ENCODE results near the gene COL9A2. TPM values are rescaled to one million over a fixed set of nuclear protein-coding genes. Genes with fewer than 3 reads are reported as not detected.

Gene COL9A2
- total RNA-seq, 1 donor from 2014 or later = 3.3 TPM

DNA sequence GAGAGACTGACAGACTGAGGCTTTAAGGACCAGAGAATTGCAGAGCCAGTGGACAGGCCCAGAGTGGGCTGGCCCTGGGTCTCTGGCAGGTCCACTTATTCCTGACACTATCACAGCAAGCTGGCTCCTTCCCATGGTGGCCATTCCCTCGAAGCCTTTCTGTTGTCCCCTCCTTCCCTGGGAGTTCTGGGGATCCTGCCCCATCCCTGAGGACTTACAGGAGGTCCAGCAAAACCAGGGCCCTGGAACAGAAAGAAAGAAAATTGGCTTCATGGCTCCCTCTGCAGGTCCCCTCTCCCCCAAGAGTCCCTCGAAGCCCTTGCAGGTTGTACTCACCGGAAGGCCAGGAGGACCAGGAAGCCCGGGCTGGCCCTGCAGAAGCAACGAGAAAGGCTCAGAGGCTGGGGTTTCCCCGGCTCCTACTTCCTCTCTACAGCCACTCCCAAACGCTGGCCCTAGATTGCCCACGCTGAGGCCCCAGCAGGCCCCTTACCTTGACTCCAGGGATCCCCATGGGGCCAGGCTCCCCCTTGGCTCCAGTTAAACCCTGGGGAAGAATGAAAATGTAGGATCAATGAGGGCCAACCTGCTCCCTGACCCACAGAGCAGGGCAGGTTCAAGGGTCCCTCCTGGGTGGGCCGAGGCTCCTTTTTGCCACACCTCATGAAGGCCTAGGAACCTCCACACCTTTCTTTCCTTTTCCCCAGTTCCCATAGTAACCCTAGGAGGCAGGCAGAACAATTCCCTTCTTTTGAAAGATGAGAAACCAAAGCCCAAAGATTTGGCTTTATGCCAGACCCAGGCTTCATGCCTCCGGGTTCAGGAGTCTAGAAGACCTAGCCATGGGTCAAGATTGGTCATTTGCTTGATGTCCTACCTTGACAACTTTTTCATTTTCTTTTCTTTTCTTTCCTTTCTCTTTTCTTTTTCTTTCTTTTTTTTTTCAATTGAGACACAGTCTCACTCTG, 4.6 kb downstream of the COL9A2 start:
- no peak for DNase-seq
- Mint-ChIP-seq H3K27ac (ENCODE audit: unreplicated experiment) (no peak overlapping the region), H3K9me3 (ENCODE audit: unreplicated experiment) (no peaks in the 10 kb centered on the region), H3K4me3 (ENCODE audit: unreplicated experiment) (no peak overlapping the region), H3K36me3 (ENCODE audit: unreplicated experiment) (no peaks in the 10 kb centered on the region), H3K4me1 (ENCODE audit: low read depth, unreplicated experiment) (peaks cover 5% of the 10 kb centered on the region), H3K27me3 (ENCODE audit: unreplicated experiment) (peaks cover 13% of the 10 kb centered on the region)
- TF ChIP-seq, protein P1, sequence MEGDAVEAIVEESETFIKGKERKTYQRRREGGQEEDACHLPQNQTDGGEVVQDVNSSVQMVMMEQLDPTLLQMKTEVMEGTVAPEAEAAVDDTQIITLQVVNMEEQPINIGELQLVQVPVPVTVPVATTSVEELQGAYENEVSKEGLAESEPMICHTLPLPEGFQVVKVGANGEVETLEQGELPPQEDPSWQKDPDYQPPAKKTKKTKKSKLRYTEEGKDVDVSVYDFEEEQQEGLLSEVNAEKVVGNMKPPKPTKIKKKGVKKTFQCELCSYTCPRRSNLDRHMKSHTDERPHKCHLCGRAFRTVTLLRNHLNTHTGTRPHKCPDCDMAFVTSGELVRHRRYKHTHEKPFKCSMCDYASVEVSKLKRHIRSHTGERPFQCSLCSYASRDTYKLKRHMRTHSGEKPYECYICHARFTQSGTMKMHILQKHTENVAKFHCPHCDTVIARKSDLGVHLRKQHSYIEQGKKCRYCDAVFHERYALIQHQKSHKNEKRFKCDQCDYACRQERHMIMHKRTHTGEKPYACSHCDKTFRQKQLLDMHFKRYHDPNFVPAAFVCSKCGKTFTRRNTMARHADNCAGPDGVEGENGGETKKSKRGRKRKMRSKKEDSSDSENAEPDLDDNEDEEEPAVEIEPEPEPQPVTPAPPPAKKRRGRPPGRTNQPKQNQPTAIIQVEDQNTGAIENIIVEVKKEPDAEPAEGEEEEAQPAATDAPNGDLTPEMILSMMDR (IDR thresholded peaks at IDR 0.05; ENCODE audit: partially characterized antibody, unreplicated experiment) = no peak

DNA sequence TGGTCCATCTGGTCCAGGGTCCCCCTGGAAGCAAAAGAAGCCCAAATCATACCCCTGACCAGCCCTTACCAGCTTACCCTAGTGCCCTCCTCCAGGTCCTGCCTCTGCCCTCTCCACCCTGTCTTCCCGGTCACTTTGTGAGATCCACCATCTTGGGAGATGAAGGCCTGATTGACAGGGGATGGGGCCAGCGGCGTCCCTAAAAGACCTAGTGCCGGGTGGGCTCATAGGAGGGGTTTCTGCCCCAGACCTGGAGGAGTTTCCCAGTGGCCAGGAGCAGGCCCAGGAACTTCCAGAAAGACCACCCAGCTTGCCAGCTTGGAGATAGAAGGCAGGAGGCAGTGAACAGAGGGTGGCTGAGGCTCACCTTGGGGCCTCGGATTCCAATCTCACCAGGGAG, 5.4 kb downstream of the COL9A2 start:
- no peaks in the 10 kb centered on the region for H3K36me3 Mint-ChIP-seq (ENCODE audit: unreplicated experiment)
- no peaks in the 10 kb centered on the region for H3K9me3 Mint-ChIP-seq (ENCODE audit: unreplicated experiment)
- peaks cover 13% of the 10 kb centered on the region for H3K27me3 Mint-ChIP-seq (ENCODE audit: unreplicated experiment)
- H3K4me1 Mint-ChIP-seq (ENCODE audit: low read depth, unreplicated experiment) = peaks cover 5% of the 10 kb centered on the region
- H3K27ac Mint-ChIP-seq (ENCODE audit: unreplicated experiment) = no peak overlapping the region
- H3K4me3 Mint-ChIP-seq (ENCODE audit: unreplicated experiment) = no peak overlapping the region
- no peak for DNase-seq
- TF ChIP-seq, protein P1 (IDR thresholded peaks at IDR 0.05; ENCODE audit: partially characterized antibody, unreplicated experiment) = no peak

DNA sequence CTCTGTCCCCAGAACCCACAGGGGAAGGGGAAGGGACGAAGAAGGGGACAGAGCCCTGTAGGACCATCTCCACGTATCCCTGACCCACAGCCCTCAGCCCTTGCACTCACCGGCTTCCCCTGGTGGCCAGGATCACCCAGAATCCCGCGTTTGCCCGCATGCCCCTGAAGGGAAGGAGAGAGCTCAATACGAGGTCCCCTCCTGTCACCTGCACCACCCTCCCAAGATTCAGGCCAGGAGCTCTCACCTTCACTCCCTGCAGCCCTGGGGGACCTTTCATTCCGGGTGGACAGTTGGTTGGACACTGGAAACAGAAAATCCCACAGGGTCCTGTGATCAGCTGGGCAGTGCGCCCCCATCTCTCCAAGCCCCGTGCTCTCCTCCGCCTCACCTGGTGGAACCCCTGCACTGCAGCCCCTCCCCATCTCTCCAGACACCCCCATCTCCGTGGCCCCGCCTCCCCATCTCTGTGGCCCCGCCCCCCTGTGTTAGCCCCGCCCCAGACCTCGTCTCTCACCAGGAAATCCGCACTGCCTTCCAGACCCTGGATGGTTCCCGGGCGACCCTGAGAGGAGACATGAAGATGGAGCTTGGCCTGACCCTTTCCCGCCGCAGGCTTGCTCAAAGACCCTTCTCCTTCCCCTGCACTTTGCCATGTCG, 6.0 kb downstream of the COL9A2 start:
- DNase-seq = no peak
- no peak overlapping the region for H3K4me3 Mint-ChIP-seq (ENCODE audit: unreplicated experiment)
- H3K27me3 Mint-ChIP-seq (ENCODE audit: unreplicated experiment) = peaks cover 15% of the 10 kb centered on the region
- H3K9me3 Mint-ChIP-seq (ENCODE audit: unreplicated experiment) = no peaks in the 10 kb centered on the region
- peaks cover 5% of the 10 kb centered on the region for H3K4me1 Mint-ChIP-seq (ENCODE audit: low read depth, unreplicated experiment)
- H3K27ac Mint-ChIP-seq (ENCODE audit: unreplicated experiment) = no peak overlapping the region
- TF ChIP-seq, protein P1 (IDR thresholded peaks at IDR 0.05; ENCODE audit: partially characterized antibody, unreplicated experiment) = no peak
- H3K36me3 Mint-ChIP-seq (ENCODE audit: unreplicated experiment) = no peaks in the 10 kb centered on the region

- Mint-ChIP-seq H3K27ac (ENCODE audit: unreplicated experiment) (no peak overlapping the region), H3K4me1 (ENCODE audit: low read depth, unreplicated experiment) (peaks cover 5% of the 10 kb centered on the region), H3K36me3 (ENCODE audit: unreplicated experiment) (no peaks in the 10 kb centered on the region), H3K4me3 (ENCODE audit: unreplicated experiment) (no peak overlapping the region), H3K27me3 (ENCODE audit: unreplicated experiment) (peaks cover 12% of the 10 kb centered on the region), H3K9me3 (ENCODE audit: unreplicated experiment) (no peaks in the 10 kb centered on the region)
- TF ChIP-seq, protein P1 (IDR thresholded peaks at IDR 0.05; ENCODE audit: partially characterized antibody, unreplicated experiment) = no peak
- DNase-seq = no peak
Measured at GRCh38 chr1:40310129-40310461, 7.0 kb downstream of the COL9A2 start.
